ENCODE measurements around the gene CRYBG2.

CRYBG2 gene

GRCh38 chr1:26290882-26291261 is 63.1 kb downstream of the CRYBG2 start:
- no peak for FAIRE-seq

- FAIRE-seq: no peak
Observed at GRCh38 chr1:26290122-26290881, 63.6 kb downstream of the CRYBG2 start.

GRCh38 chr1:26289158-26290059 is 64.5 kb downstream of the CRYBG2 start:
- no peak for FAIRE-seq

- FAIRE-seq: no peak
Observed at GRCh38 chr1:26288311-26288941, 65.5 kb downstream of the CRYBG2 start.

- FAIRE-seq: no peak
Observed at GRCh38 chr1:26287811-26288210, 66.1 kb downstream of the CRYBG2 start.

- FAIRE-seq: no peak
Observed at GRCh38 chr1:26287033-26287711, 66.8 kb downstream of the CRYBG2 start.

- no peak for FAIRE-seq
Observed at GRCh38 chr1:26286064-26286416, 67.9 kb downstream of the CRYBG2 start.

- FAIRE-seq: no peak
Observed at GRCh38 chr1:26285366-26286063, 68.4 kb downstream of the CRYBG2 start.

GRCh38 chr1:26284597-26285347 is 69.2 kb downstream of the CRYBG2 start:
- no peak for FAIRE-seq

- no peak for FAIRE-seq
Observed at GRCh38 chr1:26283871-26284596, 69.9 kb downstream of the CRYBG2 start.

GRCh38 chr1:26283279-26283853 is 70.6 kb downstream of the CRYBG2 start:
- no peak for FAIRE-seq

- FAIRE-seq: no peak
Observed at GRCh38 chr1:26282401-26282918, 71.5 kb downstream of the CRYBG2 start.

GRCh38 chr1:26281971-26282370 is 72.0 kb downstream of the CRYBG2 start:
- no peak for FAIRE-seq

- no peak for FAIRE-seq
Observed at GRCh38 chr1:26281091-26281958, 72.6 kb downstream of the CRYBG2 start.

- FAIRE-seq: no peak
Observed at GRCh38 chr1:26280333-26281042, 73.4 kb downstream of the CRYBG2 start.

- no peak for FAIRE-seq
Observed at GRCh38 chr1:26279456-26280332, 74.2 kb downstream of the CRYBG2 start, which contains the start of gene SH3BGRL3. Gene SH3BGRL3 (plus strand): TSS chr1:26280086. CDS start chr1:26280156, 70 bp downstream.
